ENCODE results near the gene CA5A. TPM values are rescaled to one million over a fixed set of nuclear protein-coding genes. Genes with fewer than 3 reads are reported as not detected.
A peak's percentile ranks its signal among the peaks of the same experiment; 100 is the strongest.

Gene CA5A
- total RNA-seq, 1 experiment from 2014 or later = not detected

DNA sequence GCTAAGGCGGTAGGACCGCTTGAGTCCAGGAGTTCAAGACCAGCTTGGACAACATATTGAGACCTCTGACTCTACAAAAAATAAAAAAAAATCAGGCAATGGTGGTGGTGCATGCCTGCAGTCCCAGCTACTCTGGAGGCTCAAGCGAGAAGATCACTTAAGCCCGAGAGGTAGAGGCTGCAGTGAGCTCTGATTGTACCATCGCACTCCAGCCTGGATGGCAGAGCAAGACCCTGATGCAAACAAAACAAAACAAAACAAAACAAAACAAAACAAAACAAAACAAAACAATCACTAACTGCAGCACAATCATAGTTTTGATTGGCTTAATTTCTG, 12.4 kb upstream of the CA5A start:
- no peak overlapping the region for H3K27ac ChIP-seq (ENCODE audit: low read length)

DNA sequence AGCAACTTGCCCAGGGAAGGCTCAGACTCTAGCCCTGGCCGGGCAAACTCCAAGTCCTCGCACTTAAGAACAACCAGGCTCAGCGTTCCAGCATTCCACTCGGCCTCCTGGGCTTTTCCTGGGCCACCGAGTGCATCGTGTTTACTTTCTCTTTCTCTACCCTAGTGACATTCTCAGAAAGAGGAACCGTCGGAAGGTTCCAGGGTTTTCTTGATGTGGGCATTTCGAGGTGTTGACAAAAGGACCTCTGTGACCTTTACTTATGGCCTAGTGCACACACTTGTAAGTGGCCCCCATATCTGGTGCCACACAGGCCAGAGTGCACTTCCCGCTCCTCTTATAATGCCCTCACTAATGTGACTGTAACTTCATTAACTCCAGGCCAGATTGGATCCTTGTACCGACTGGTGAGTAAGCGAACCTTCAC, 11.8 kb upstream of the CA5A start:
- H3K9ac ChIP-seq (ENCODE audit: low read length) = no peak overlapping the region
- no peak for DNase-seq
- no peak overlapping the region for H3K4me3 ChIP-seq (ENCODE audit: low read length)

More for the DNA sequence above, 12.4 kb upstream of the CA5A start:
- Histone ChIP-seq H3K4me3 (ENCODE audit: low read length) (no peak overlapping the region), H3K9me3 (ENCODE audit: low read length) (no peaks in the 10 kb centered on the region), H3K27me3 (ENCODE audit: low read length) (no peaks in the 10 kb centered on the region), H3K36me3 (ENCODE audit: insufficient read depth, low read length) (peaks cover 3% of the 10 kb centered on the region; the same call in 1 of the 2 replicates), H3K9me2 (replicated peaks; ENCODE audit: insufficient read depth, low read length) (no peaks in the 10 kb centered on the region), H2AFZ (ENCODE audit: low read length) (no peak overlapping the region), H3K79me2 (ENCODE audit: low read length) (peaks cover 22% of the 10 kb centered on the region), H4K20me1 (ENCODE audit: insufficient read depth, low read depth, low read length) (no peaks in the 10 kb centered on the region; the same call in 1 of the 2 replicates), H3K9ac (ENCODE audit: low read length) (no peak overlapping the region), H3K4me1 (ENCODE audit: low read length) (peaks cover 29% of the 10 kb centered on the region), H3K4me2 (ENCODE audit: low read depth, low read length, poor library complexity, severe bottlenecking) (no peak overlapping the region)
- no peak for DNase-seq

DNA sequence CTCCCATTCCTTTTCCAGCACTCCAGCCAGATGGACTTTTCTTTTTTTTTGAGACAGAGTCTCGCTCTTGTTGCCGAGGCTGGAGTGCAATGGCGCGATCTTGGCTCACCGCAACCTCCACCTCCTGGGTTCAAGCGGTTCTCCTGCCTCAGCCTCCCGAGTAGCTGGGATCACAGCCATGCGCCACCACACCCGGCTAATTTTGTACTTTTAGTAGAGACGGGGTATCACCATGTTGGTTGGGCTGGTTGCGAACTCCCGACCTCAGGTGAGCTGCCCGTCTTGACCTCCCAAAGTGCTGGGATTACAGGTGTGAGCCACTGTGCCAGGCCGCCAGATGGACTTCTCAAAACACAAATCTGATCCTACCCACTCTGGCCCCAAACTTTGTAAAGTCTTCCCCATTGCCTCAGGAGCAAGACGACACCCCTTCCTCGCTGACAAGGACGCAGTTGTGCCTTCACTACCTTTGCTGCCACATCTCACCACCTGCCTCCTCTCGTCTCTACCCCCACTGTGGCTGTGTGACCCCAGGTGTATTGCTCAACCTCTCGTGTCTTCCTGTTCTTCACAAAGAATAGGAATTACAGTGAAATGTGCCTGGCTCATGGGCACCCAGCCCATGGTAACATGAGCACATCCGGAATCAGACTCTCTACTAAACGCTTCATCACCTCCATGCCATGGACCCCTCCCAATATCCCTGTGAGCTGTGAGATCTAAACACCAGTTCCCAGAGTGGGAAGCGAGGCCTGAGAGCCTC, 11.2 kb upstream of the CA5A start:
- Histone ChIP-seq H4K20me1 (ENCODE audit: insufficient read depth, low read depth, low read length) (no peaks in the 10 kb centered on the region; the same call in 1 of the 2 replicates), H3K27ac (ENCODE audit: low read length) (no peak overlapping the region), H3K4me2 (ENCODE audit: low read depth, low read length, poor library complexity, severe bottlenecking) (no peak overlapping the region), H3K79me2 (ENCODE audit: low read length) (peaks cover 10% of the 10 kb centered on the region), H3K9ac (ENCODE audit: low read length) (no peak overlapping the region), H3K4me3 (ENCODE audit: low read length) (no peak overlapping the region), H3K4me1 (ENCODE audit: low read length) (peaks cover 17% of the 10 kb centered on the region), H3K36me3 (ENCODE audit: insufficient read depth, low read length) (no peaks in the 10 kb centered on the region), H3K9me2 (replicated peaks; ENCODE audit: insufficient read depth, low read length) (no peaks in the 10 kb centered on the region), H3K27me3 (ENCODE audit: low read length) (no peaks in the 10 kb centered on the region), H3K9me3 (ENCODE audit: low read length) (no peaks in the 10 kb centered on the region), H2AFZ (ENCODE audit: low read length) (no peak overlapping the region)
- DNase-seq = no peak

More for the DNA sequence above, 11.8 kb upstream of the CA5A start:
- Histone ChIP-seq H3K9me2 (replicated peaks; ENCODE audit: insufficient read depth, low read length) (no peaks in the 10 kb centered on the region), H3K9me3 (ENCODE audit: low read length) (no peaks in the 10 kb centered on the region), H3K4me1 (ENCODE audit: low read length) (peaks cover 23% of the 10 kb centered on the region), H4K20me1 (ENCODE audit: insufficient read depth, low read depth, low read length) (no peaks in the 10 kb centered on the region; the same call in 1 of the 2 replicates), H2AFZ (ENCODE audit: low read length) (no peak overlapping the region), H3K4me2 (ENCODE audit: low read depth, low read length, poor library complexity, severe bottlenecking) (no peak overlapping the region), H3K27me3 (ENCODE audit: low read length) (no peaks in the 10 kb centered on the region), H3K79me2 (ENCODE audit: low read length) (peaks cover 16% of the 10 kb centered on the region), H3K36me3 (ENCODE audit: insufficient read depth, low read length) (no peaks in the 10 kb centered on the region; the same call in 1 of the 2 replicates), H3K27ac (ENCODE audit: low read length) (no peak overlapping the region)

DNA sequence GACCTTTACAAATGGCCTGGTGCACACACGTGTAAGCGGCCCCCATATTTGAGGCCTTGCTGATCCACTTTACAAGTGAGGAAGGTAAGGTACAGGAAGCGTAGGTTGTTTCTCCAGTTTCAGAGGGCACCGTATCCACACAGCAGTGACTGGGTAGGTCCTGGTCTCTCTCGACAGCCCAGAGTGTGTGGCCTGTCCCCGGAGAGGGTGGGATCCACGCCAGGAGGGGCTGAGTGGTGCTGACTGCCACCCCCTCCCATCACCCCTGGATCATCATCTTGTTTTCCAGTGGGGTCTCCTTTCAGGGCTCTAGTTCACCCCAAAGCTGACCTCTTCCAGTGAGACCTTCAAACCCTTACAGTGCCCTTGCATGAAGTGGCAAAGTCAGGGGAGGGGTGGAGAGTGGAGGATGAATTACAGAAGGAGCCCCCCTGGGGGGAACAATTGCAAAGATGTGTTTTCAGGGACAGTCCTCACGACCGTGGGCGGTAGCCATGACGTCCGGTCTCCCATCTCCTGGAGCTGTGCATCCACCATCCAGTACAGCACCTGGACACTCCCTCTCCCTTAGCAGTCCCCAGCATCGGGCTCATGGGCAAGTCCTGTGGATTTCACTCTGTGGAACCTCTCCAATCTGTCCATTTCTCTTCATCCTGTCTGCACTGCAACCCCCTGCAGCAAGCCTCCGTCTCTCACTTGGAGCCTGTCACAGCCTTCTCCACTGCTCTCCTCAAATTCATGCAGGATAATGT, 10.4 kb upstream of the CA5A start:
- Histone ChIP-seq H3K9me2 (replicated peaks; ENCODE audit: insufficient read depth, low read length) (no peaks in the 10 kb centered on the region), H3K4me3 (ENCODE audit: low read length) (no peak overlapping the region), H4K20me1 (ENCODE audit: insufficient read depth, low read depth, low read length) (no peaks in the 10 kb centered on the region), H3K9ac (ENCODE audit: low read length) (no peak overlapping the region), H3K4me1 (ENCODE audit: low read length) (peaks cover 14% of the 10 kb centered on the region), H3K27ac (ENCODE audit: low read length) (no peak overlapping the region), H3K79me2 (ENCODE audit: low read length) (peaks cover 2% of the 10 kb centered on the region), H3K4me2 (ENCODE audit: low read depth, low read length, poor library complexity, severe bottlenecking) (no peak overlapping the region), H3K9me3 (ENCODE audit: low read length) (no peaks in the 10 kb centered on the region), H3K27me3 (ENCODE audit: low read length) (no peaks in the 10 kb centered on the region), H3K36me3 (ENCODE audit: insufficient read depth, low read length) (no peaks in the 10 kb centered on the region), H2AFZ (ENCODE audit: low read length) (no peak overlapping the region)
- no peak for DNase-seq

DNA sequence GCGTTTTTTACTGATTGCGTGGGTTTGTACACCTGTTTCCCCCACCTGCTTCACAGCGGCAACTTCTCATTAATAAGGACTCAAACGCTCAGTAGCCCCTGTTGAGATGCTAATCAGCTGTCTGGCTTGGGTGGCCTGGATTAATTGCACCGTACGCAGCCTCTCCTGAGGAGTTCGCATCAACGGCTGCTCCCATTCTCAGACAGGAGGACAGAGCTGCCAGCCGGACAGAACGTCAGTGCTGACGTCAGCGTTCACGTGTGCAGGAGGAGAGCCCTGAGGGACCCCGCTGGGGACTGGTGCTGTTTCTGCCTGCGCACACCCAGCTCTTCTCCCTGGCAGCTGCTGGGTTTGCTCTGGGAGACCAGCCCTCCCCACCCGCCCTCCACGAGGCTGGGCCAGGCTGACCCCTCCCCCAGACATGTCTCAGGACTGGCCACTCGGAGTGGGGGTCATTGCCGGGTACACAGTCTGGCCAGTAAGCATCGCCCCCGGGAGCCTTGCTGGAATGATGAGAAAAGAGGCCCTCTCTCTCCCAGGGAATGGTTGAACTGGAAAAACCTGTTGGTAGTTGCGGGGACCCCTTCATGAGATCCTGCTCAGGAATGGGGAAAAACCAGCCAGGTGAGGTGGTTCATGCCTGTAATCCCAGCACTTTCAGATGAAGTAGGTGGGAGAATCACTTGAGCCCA, 9.2 kb upstream of the CA5A start:
- Histone ChIP-seq H3K4me2 (ENCODE audit: low read depth, low read length, poor library complexity, severe bottlenecking) (peak overlapping the region; percentile 73), H3K9ac (ENCODE audit: low read length) (peak overlapping the region; percentile 58), H3K27me3 (ENCODE audit: low read length) (no peaks in the 10 kb centered on the region), H3K4me1 (ENCODE audit: low read length) (peaks cover 12% of the 10 kb centered on the region), H3K9me3 (ENCODE audit: low read length) (no peaks in the 10 kb centered on the region), H3K27ac (ENCODE audit: low read length) (no peak overlapping the region), H3K36me3 (ENCODE audit: insufficient read depth, low read length) (no peaks in the 10 kb centered on the region), H3K79me2 (ENCODE audit: low read length) (no peaks in the 10 kb centered on the region), H3K9me2 (replicated peaks; ENCODE audit: insufficient read depth, low read length) (no peaks in the 10 kb centered on the region), H2AFZ (ENCODE audit: low read length) (peak overlapping the region; percentile 80; the same call in 1 of the 2 replicates), H4K20me1 (ENCODE audit: insufficient read depth, low read depth, low read length) (no peaks in the 10 kb centered on the region), H3K4me3 (ENCODE audit: low read length) (peak overlapping the region; percentile 55; the same call in 1 of the 2 replicates)
- DNase-seq = peak; percentile 74

DNA sequence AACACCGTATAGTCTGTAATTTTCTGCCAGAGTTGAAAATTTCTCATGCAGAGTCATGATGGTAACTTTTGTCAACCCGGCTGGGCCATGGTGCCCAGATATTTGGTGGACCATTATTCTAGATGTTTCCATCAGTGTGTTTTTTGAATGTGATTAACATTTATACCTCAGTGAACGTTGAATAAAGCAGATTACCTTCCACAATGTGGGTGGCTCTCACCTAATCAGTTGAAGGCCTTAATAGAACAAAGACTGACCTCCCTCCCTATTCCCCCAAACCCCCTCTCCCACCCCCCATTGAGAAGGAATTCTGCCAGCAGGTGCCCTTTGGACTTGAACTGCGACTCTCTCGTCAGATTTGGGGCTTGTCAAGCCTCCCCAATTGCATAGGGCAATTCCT, 6.4 kb upstream of the CA5A start:
- Histone ChIP-seq H3K4me2 (ENCODE audit: low read depth, low read length, poor library complexity, severe bottlenecking) (no peak overlapping the region), H3K36me3 (ENCODE audit: insufficient read depth, low read length) (no peaks in the 10 kb centered on the region), H3K27ac (ENCODE audit: low read length) (no peak overlapping the region), H3K9me2 (replicated peaks; ENCODE audit: insufficient read depth, low read length) (no peaks in the 10 kb centered on the region), H3K4me3 (ENCODE audit: low read length) (no peak overlapping the region), H3K79me2 (ENCODE audit: low read length) (no peaks in the 10 kb centered on the region), H3K4me1 (ENCODE audit: low read length) (peaks cover 9% of the 10 kb centered on the region), H3K9me3 (ENCODE audit: low read length) (no peaks in the 10 kb centered on the region), H3K27me3 (ENCODE audit: low read length) (no peaks in the 10 kb centered on the region), H4K20me1 (ENCODE audit: insufficient read depth, low read depth, low read length) (no peaks in the 10 kb centered on the region), H2AFZ (ENCODE audit: low read length) (no peak overlapping the region), H3K9ac (ENCODE audit: low read length) (no peak overlapping the region)
- no peak for DNase-seq

DNA sequence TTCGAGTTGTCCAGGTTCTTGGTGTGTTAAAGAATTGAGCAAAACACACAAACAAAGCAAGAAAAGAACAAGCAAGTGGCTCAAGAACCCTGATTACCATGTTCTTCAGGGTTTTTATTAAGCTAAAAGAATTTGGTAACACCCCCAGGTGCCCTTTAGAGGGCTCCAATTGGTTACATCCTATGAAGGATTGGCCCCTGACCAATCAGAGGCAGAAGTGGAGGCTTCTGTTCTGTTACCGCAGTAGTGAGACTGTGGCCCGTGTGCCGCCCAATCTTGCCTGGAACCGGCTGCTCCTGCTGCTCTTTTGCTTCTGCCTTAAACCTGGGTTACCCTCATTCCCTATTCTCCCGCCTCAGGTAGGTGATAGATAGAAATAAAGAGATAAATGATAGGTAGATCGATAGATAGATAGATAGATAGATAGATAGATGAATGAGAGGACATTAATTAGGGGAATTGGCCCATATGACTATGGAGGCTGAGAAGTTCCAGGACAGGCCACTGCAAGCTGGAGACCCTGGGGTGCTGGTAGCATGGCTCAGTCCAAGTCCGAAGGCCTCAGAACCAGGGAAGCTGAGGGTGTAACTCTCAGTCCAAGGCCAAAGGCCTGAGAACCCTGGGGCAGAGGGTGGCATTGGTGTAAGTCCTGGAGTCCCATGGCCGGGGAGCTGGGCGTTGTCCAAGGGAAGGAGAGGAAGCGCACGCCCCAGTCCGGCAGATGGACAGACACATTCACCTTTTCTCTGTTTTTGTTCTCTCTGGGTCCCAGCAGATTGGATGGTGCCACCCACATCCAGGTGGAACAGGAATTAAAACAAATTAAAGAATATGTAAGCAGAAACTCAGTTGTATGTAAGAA, 3.5 kb upstream of the CA5A start:
- Histone ChIP-seq H3K9ac (ENCODE audit: low read length) (no peak overlapping the region), H3K9me2 (replicated peaks; ENCODE audit: insufficient read depth, low read length) (no peaks in the 10 kb centered on the region), H4K20me1 (ENCODE audit: insufficient read depth, low read depth, low read length) (no peaks in the 10 kb centered on the region), H3K4me3 (ENCODE audit: low read length) (no peak overlapping the region), H2AFZ (ENCODE audit: low read length) (no peak overlapping the region), H3K4me2 (ENCODE audit: low read depth, low read length, poor library complexity, severe bottlenecking) (no peak overlapping the region), H3K27me3 (ENCODE audit: low read length) (no peaks in the 10 kb centered on the region), H3K79me2 (ENCODE audit: low read length) (no peaks in the 10 kb centered on the region), H3K4me1 (ENCODE audit: low read length) (no peaks in the 10 kb centered on the region), H3K9me3 (ENCODE audit: low read length) (no peaks in the 10 kb centered on the region), H3K27ac (ENCODE audit: low read length) (no peak overlapping the region), H3K36me3 (ENCODE audit: insufficient read depth, low read length) (no peaks in the 10 kb centered on the region)
- DNase-seq = peak; percentile 67
